Activated CD8-positive, alpha-beta T cell treated with anti-CD3 and anti-CD28 coated beads for 36 hours (primary cell): ENCODE measurements around the gene GABPB2. TPM values are rescaled to one million over a fixed set of nuclear protein-coding genes. Genes with fewer than 3 reads are reported as not detected.
A peak's percentile ranks its signal among the peaks of the same experiment; 100 is the strongest.

ENCODE experiments used
- ATAC-seq: fragments of 200-7000 bp; cut with Tn5 transposase; one replicate; pipeline ENCODE4 v1.10.0; 2021; ENCODE audit warnings: mild to moderate bottlenecking, moderate library complexity
- CTCF ChIA-PET: fragments of 350-600 bp; sonication (Branson Sonifier 250); formaldehyde crosslinking; loops from one replicate; lab custom pipeline; 2021; ENCODE audit warnings: antibody characterized with exemption; lab: Charles Lee
- POLR2A ChIA-PET: fragments of 350-600 bp; sonication (Branson Sonifier 250); formaldehyde crosslinking; loops from one replicate; lab custom pipeline; 2021; ENCODE audit warnings: antibody characterized with exemption; lab: Charles Lee
- DNase-seq: peaks from one replicate; pipeline ENCODE4 v3.0.0-alpha.2; 2020
- H3K27ac Mint-ChIP-seq: one replicate; pipeline ENCODE4 v1.8.0; 2021; ENCODE audit warnings: mild to moderate bottlenecking, mixed read lengths
- H3K27me3 Mint-ChIP-seq: one replicate; pipeline ENCODE4 v1.8.0; 2021; ENCODE audit warnings: mixed read lengths
- H3K36me3 Mint-ChIP-seq: one replicate; pipeline ENCODE4 v1.8.0; 2021; ENCODE audit warnings: low read depth, mixed read lengths
- H3K4me1 Mint-ChIP-seq: one replicate; pipeline ENCODE4 v1.8.0; 2021; ENCODE audit warnings: low read depth, mixed read lengths
- H3K4me3 Mint-ChIP-seq: one replicate; pipeline ENCODE4 v1.8.0; 2021; ENCODE audit warnings: mild to moderate bottlenecking, moderate library complexity, mixed read lengths
- H3K9me3 Mint-ChIP-seq: one replicate; pipeline ENCODE4 v1.8.0; 2021; ENCODE audit warnings: mixed read lengths
- CTCF ChIP-seq: fragments of 200-600 bp; IDR thresholded peaks from one replicate; pipeline ENCODE4 v1.8.0; 2022; ENCODE audit warnings: antibody characterized with exemption, mild to moderate bottlenecking
- intact Hi-C: fragments of 100-400 bp; cut with micrococcal nuclease; formaldehyde crosslinking; loops from one replicate; pipeline ENCODE4 v1.10.0; 2022
- total RNA-seq, 2 experiments: library from RNA; stranded (reverse); gene quantifications; one replicate each; pipeline ENCODE4 v1.2.3, GENCODE V29; 2021

GABPB2 gene
- total RNA-seq, 2 experiments from 2014 or later: 17.5 to 19.3 TPM

- ATAC-seq: no peak
- ChIA-PET POLR2A (interaction anchor here (0.7 to 1.2 kb wide), 2 partner anchors 15 to 93 kb away, joined by 3 to 4 read pairs; no protein-coding TSS in a partner anchor), CTCF (interaction anchor here (0.8 to 2.5 kb wide), 4 partner anchors 14 to 91 kb away, joined by 3 to 6 read pairs (median 4); partner anchors contain the start of gene TNFAIP8L2)
- Mint-ChIP-seq H3K36me3 (peaks cover 6% of the 10 kb centered on the region), H3K27me3 (no peaks in the 10 kb centered on the region), H3K27ac (no peak overlapping the region), H3K4me1 (peaks cover 32% of the 10 kb centered on the region), H3K9me3 (no peaks in the 10 kb centered on the region), H3K4me3 (no peak overlapping the region)
- intact Hi-C loops: no loop called here
- no peak for TF ChIP-seq CTCF
- DNase-seq: no peak
Measured at GRCh38 chr1:151065089-151065645, 5.4 kb upstream of the GABPB2 start.

- H3K4me3 Mint-ChIP-seq: no peak overlapping the region
- no peaks in the 10 kb centered on the region for H3K9me3 Mint-ChIP-seq
- no peak for ATAC-seq
- DNase-seq: no peak
- intact Hi-C loops: no loop called here
- no peak overlapping the region for H3K27ac Mint-ChIP-seq
- peaks cover 9% of the 10 kb centered on the region for H3K36me3 Mint-ChIP-seq
- no peak for TF ChIP-seq CTCF
- H3K27me3 Mint-ChIP-seq: no peaks in the 10 kb centered on the region
- CTCF ChIA-PET: interaction anchor here (1.2 to 1.7 kb wide), 3 partner anchors 9 to 89 kb away, joined by 3 to 6 read pairs (median 4); partner anchors contain the start of gene TNFAIP8L2
- peaks cover 21% of the 10 kb centered on the region for H3K4me1 Mint-ChIP-seq
- POLR2A ChIA-PET: interaction anchor here (0.9 to 1.5 kb wide), 4 partner anchors 8 to 121 kb away, joined by 3 to 7 read pairs (median 4); partner anchors contain the start of genes C1orf56, CDC42SE1 and MLLT11
Measured at GRCh38 chr1:151067185-151067584, 3.4 kb upstream of the GABPB2 start.

- Mint-ChIP-seq H3K36me3 (peaks cover 13% of the 10 kb centered on the region), H3K27ac (peak overlapping the region; percentile 100), H3K9me3 (no peaks in the 10 kb centered on the region), H3K4me1 (peaks cover 17% of the 10 kb centered on the region), H3K27me3 (no peaks in the 10 kb centered on the region), H3K4me3 (peak overlapping the region; percentile 99)
- TF ChIP-seq CTCF: no peak
- CTCF ChIA-PET: interaction anchor here (1.3 to 4.3 kb wide), 2 partner anchors 11 to 70 kb away, joined by 3 to 40 read pairs; partner anchors contain the start of genes CDC42SE1 and MLLT11
- intact Hi-C loops: no loop called here
- POLR2A ChIA-PET: no interaction called here
- ATAC-seq: no peak
- DNase-seq: no peak
Measured at GRCh38 chr1:151069103-151069486, 1.5 kb upstream of the GABPB2 start.

DNA sequence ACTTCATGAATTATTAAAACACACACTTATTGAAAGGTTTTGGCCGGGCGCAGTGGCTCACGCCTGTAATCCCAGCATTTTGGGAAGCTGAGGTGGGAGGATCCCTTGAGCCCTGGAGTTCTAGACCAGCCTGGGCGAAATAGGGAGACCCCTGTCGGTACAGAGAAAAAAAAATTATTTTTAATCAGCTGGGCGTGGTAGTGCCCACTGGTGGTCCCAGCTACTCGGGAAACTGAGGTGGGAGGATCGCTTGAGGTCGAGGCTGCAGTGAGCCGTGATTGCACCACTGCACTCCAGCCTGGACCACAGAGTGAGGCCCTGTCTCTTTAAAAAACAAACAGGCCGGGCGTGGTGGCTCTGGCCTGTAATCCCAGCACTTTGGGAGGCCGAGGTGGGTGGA is 1.7 kb downstream of the GABPB2 start:
- intact Hi-C loops: no loop called here
- H3K27me3 Mint-ChIP-seq: no peaks in the 10 kb centered on the region
- peak overlapping the region; percentile 99 for H3K4me3 Mint-ChIP-seq
- no peaks in the 10 kb centered on the region for H3K9me3 Mint-ChIP-seq
- peaks cover 17% of the 10 kb centered on the region for H3K36me3 Mint-ChIP-seq
- ATAC-seq: no peak
- DNase-seq: no peak
- ChIA-PET POLR2A (interaction anchor here (0.6 to 3.7 kb wide), 8 partner anchors 7 to 182 kb away, joined by 3 to 40 read pairs (median 4); partner anchors contain the start of genes C1orf56, CDC42SE1, MLLT11 and PSMD4), CTCF (interaction anchor here (1.0 to 4.3 kb wide), 8 partner anchors 10 to 85 kb away, joined by 3 to 40 read pairs (median 4); partner anchors contain the start of genes CDC42SE1, MINDY1, MLLT11 and TNFAIP8L2)
- no peak for TF ChIP-seq CTCF
- peak overlapping the region; percentile 100 for H3K27ac Mint-ChIP-seq
- H3K4me1 Mint-ChIP-seq: peaks cover 17% of the 10 kb centered on the region
